Gastrocnemius medialis (tissue), 4 donors: ENCODE data around the gene VAMP7.

Experiments used
- POLR2A ChIP-seq, 2 donors: fragments of 450-650 bp; IDR thresholded peaks; one replicate each; pipeline ENCODE4 v1.6.1; 2017; ENCODE audit warnings: antibody characterized with exemption in 2 of 2, mild to moderate bottlenecking in 2 of 2, moderate library complexity in 2 of 2
- TF ChIP-seq, protein P1 (sequence below), 5 experiments: fragments of 450-650 bp in 3 of 5; fragments of 200-600 bp in 2 of 5; sonication (generic) in 2 of 5; IDR thresholded peaks in 4 of 5; conservative IDR thresholded peaks in 1 of 5; 1 replicate in 4 of 5; 2 replicates in 1 of 5; pipeline ENCODE4 v1.5.1; 2016 to 2019; ENCODE audit warnings: antibody characterized with exemption in 5 of 5, mild to moderate bottlenecking in 3 of 5, moderate library complexity in 3 of 5

DNA sequence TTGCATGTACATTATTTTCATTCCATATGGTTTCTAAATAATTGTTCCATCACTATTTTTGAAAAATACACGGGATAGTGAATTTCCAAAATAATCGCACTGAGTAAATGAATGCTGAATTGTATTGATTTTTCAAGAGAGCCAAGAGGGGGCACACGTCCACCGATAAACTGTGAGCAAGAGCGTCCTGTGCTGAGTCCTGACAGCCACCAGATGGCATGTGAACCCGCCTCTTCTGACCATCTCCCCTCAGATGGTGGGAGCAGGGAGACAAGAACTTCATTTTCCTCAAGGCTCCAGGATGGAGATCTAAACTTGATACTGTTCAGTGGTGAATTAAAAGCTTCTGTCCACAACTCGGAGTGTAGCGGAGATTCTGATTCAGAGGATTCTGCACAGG, 85.7 kb downstream of the VAMP7 start:
- TF ChIP-seq, protein P1, sequence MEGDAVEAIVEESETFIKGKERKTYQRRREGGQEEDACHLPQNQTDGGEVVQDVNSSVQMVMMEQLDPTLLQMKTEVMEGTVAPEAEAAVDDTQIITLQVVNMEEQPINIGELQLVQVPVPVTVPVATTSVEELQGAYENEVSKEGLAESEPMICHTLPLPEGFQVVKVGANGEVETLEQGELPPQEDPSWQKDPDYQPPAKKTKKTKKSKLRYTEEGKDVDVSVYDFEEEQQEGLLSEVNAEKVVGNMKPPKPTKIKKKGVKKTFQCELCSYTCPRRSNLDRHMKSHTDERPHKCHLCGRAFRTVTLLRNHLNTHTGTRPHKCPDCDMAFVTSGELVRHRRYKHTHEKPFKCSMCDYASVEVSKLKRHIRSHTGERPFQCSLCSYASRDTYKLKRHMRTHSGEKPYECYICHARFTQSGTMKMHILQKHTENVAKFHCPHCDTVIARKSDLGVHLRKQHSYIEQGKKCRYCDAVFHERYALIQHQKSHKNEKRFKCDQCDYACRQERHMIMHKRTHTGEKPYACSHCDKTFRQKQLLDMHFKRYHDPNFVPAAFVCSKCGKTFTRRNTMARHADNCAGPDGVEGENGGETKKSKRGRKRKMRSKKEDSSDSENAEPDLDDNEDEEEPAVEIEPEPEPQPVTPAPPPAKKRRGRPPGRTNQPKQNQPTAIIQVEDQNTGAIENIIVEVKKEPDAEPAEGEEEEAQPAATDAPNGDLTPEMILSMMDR (IDR thresholded peaks at IDR 0.05 in 4 of 5, conservative IDR thresholded peaks at IDR 0.05 in 1 of 5), result peak in 1 of 5 experiments; percentile 6
- TF ChIP-seq POLR2A (IDR thresholded peaks at IDR 0.05), result no peak
